DOHH2 (cell line): Measurements from ENCODE around the gene TTC3.

Experiments
- H3F3A ChIP-seq: fragments of 200-600 bp; sonication (generic), shearing (Covaris generic); 2 replicates; pipeline ENCODE4 v1.6.0; 2016; ENCODE audit warnings: antibody characterized with exemption, mild to moderate bottlenecking; ENCODE audit not compliant: control insufficient read depth, insufficient read depth
- H3K27ac ChIP-seq: fragments of 200-600 bp; sonication (generic); 2 replicates; pipeline ENCODE4 v1.5.1; 2014; ENCODE audit warnings: low read depth, mild to moderate bottlenecking, low read length, moderate library complexity
- H3K27me3 ChIP-seq: fragments of 200-600 bp; sonication (generic); 2 replicates; pipeline ENCODE4 v1.6.1; 2014; ENCODE audit warnings: mild to moderate bottlenecking, low read length, mixed read lengths; ENCODE audit not compliant: control insufficient read depth
- H3K36me3 ChIP-seq: fragments of 200-600 bp; sonication (generic); 2 replicates; pipeline ENCODE4 v1.6.1; 2014; ENCODE audit warnings: mild to moderate bottlenecking, low read length, moderate library complexity, mixed read lengths; ENCODE audit not compliant: control insufficient read depth
- H3K4me1 ChIP-seq: fragments of 200-600 bp; sonication (generic); 2 replicates; pipeline ENCODE4 v1.6.1; 2014; ENCODE audit warnings: mild to moderate bottlenecking, low read length, mixed read lengths; ENCODE audit not compliant: control insufficient read depth
- H3K4me2 ChIP-seq: fragments of 200-600 bp; sonication (generic); 2 replicates; pipeline ENCODE4 v1.6.0; 2014; ENCODE audit warnings: mild to moderate bottlenecking, low read length, moderate library complexity
- H3K4me3 ChIP-seq: fragments of 200-600 bp; sonication (generic); 2 replicates; pipeline ENCODE4 v1.5.1; 2014; ENCODE audit warnings: mild to moderate bottlenecking, low read length, mixed read lengths
- H3K79me2 ChIP-seq: fragments of 200-600 bp; sonication (generic); 2 replicates; pipeline ENCODE4 v1.6.1; 2014; ENCODE audit warnings: mild to moderate bottlenecking, low read length, mixed read lengths; ENCODE audit not compliant: control insufficient read depth
- H3K9me2 ChIP-seq: fragments of 200-600 bp; sonication (generic); replicated peaks from 2 replicates; pipeline ENCODE4 v1.6.1; 2014; ENCODE audit warnings: mild to moderate bottlenecking, low read length, mixed read lengths; ENCODE audit not compliant: control insufficient read depth
- H3K9me3 ChIP-seq: fragments of 200-600 bp; sonication (generic); 2 replicates; pipeline ENCODE4 v1.6.1; 2014; ENCODE audit warnings: antibody characterized with exemption, low read length, mixed read lengths; ENCODE audit not compliant: control insufficient read depth, insufficient read depth
- H4K20me1 ChIP-seq: fragments of 200-600 bp; sonication (generic); 2 replicates; pipeline ENCODE4 v1.6.0; 2014; ENCODE audit warnings: low read depth, mild to moderate bottlenecking, antibody characterized with exemption, low read length, moderate library complexity; ENCODE audit not compliant: control insufficient read depth, insufficient read depth
- EZH2phosphoT487 ChIP-seq: fragments of 200-600 bp; sonication (generic); IDR thresholded peaks from 2 replicates; pipeline ENCODE4 v1.6.1; 2017; ENCODE audit warnings: borderline replicate concordance, mild to moderate bottlenecking, antibody characterized with exemption, low read length, moderate library complexity, mixed read lengths
- TF ChIP-seq, protein P1 (sequence below): fragments of 200-600 bp; sonication (generic); IDR thresholded peaks from one replicate; pipeline ENCODE4 v1.5.1; 2014; ENCODE audit warnings: antibody characterized with exemption, mild to moderate bottlenecking, low read depth, low read length; ENCODE audit not compliant: poor library complexity, severe bottlenecking

TTC3 gene

DNA sequence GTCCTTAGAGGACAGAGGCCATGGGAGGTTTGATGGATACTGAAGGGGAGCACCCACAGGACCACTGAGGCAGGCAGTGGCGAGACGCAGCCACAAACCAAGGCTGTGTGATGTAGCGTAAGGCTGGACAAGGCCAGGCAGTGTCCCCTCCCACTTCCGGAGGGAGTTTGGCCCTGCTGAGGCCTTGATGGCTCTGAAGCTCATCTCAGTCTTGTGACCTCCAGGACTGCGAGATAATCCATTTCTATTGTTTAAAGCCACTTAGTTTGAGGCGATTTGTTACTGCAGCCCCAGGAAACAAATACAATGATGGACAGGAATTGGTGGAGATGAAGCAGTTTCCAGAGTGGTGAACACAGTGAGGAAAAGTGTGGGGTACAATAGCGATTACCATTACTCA is 15.4 kb upstream of the TTC3 start:
- Histone ChIP-seq H3K27ac (no peak overlapping the region), H3K9me2 (no peaks in the 10 kb centered on the region), H3K9me3 (no peaks in the 10 kb centered on the region), H3K4me3 (no peak overlapping the region), H3K27me3 (no peaks in the 10 kb centered on the region; the same call in 1 of the 2 replicates), H3K79me2 (no peaks in the 10 kb centered on the region), H3K4me1 (peaks cover 18% of the 10 kb centered on the region), H3K36me3 (no peaks in the 10 kb centered on the region), H4K20me1 (no peaks in the 10 kb centered on the region), H3K4me2 (no peak overlapping the region), H3F3A (no peaks in the 10 kb centered on the region)
- TF ChIP-seq, protein P1, sequence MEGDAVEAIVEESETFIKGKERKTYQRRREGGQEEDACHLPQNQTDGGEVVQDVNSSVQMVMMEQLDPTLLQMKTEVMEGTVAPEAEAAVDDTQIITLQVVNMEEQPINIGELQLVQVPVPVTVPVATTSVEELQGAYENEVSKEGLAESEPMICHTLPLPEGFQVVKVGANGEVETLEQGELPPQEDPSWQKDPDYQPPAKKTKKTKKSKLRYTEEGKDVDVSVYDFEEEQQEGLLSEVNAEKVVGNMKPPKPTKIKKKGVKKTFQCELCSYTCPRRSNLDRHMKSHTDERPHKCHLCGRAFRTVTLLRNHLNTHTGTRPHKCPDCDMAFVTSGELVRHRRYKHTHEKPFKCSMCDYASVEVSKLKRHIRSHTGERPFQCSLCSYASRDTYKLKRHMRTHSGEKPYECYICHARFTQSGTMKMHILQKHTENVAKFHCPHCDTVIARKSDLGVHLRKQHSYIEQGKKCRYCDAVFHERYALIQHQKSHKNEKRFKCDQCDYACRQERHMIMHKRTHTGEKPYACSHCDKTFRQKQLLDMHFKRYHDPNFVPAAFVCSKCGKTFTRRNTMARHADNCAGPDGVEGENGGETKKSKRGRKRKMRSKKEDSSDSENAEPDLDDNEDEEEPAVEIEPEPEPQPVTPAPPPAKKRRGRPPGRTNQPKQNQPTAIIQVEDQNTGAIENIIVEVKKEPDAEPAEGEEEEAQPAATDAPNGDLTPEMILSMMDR: no peak
- TF ChIP-seq EZH2phosphoT487: no peak

DNA sequence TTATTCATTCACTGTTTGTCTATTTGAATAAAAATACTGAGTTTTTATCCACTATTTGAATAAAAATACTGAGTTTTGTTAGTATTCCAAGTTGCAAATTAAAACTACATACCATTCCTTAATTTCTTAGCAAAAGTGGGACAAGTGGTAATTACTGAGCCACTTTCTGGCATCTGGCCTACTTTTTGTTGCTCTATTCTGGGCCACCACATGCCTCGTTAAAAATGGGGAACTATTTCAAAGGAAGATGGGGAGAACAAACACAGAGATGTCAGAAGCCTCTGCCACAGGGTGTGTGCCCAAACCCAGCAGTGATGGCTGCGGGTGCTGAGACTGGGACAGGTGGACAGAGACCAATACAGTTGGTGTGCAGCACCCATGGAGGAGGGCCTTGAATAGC is 14.8 kb upstream of the TTC3 start:
- H3K79me2 ChIP-seq: no peaks in the 10 kb centered on the region
- H3K27ac ChIP-seq: no peak overlapping the region
- H3K36me3 ChIP-seq: no peaks in the 10 kb centered on the region
- H3F3A ChIP-seq: no peaks in the 10 kb centered on the region
- H3K27me3 ChIP-seq: no peaks in the 10 kb centered on the region; the same call in 1 of the 2 replicates
- H3K4me2 ChIP-seq: no peak overlapping the region
- no peaks in the 10 kb centered on the region for H4K20me1 ChIP-seq
- H3K4me1 ChIP-seq: peaks cover 23% of the 10 kb centered on the region
- TF ChIP-seq EZH2phosphoT487: no peak
- TF ChIP-seq, protein P1: no peak
- H3K9me2 ChIP-seq: no peaks in the 10 kb centered on the region
- H3K9me3 ChIP-seq: no peaks in the 10 kb centered on the region
- no peak overlapping the region for H3K4me3 ChIP-seq

DNA sequence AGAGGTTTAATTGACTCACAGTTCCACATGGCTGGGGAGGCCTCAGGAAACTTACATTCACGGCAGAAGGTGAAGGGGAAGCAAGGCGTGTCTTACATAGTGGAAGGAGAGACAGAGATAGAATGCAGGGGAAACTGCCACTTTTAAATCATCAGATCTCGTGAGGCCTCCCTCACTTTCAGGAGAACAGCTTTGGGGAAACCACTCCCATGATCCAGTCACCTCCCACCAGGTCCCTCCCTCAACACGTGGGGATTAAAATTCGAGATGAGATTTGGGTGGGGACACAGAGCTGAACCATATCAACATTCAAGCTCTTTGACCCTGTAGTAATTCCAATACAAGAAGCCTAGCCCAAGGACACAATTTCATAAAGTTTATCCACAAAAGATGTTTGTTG is 13.9 kb upstream of the TTC3 start:
- Histone ChIP-seq H3K4me1 (peaks cover 33% of the 10 kb centered on the region), H3K4me3 (no peak overlapping the region), H4K20me1 (no peaks in the 10 kb centered on the region), H3K79me2 (no peaks in the 10 kb centered on the region), H3K4me2 (no peak overlapping the region), H3K9me2 (no peaks in the 10 kb centered on the region), H3F3A (no peaks in the 10 kb centered on the region), H3K27ac (no peak overlapping the region), H3K9me3 (no peaks in the 10 kb centered on the region), H3K27me3 (no peaks in the 10 kb centered on the region; the same call in 1 of the 2 replicates), H3K36me3 (no peaks in the 10 kb centered on the region)
- TF ChIP-seq EZH2phosphoT487: no peak
- TF ChIP-seq, protein P1: no peak

DNA sequence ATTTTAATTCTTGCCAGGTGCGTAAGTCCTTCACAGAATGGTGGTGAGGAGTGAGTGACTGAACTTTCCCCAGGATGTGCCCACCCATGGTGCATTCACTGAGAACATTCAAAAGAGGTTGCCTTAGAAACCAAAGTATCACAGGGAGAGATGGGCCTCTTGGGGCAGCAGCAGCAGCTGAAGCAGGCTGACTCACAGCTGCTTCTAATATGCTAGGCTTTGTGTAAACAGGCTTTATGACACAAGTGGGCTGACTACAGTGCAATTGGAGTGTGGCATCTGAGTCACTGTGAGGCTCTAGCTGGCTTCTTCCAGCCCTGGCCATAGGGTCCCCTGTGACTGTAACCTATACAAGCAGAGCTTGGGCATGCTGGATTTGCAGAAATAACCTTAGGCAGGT is 12.8 kb upstream of the TTC3 start:
- Histone ChIP-seq H3K27me3 (no peaks in the 10 kb centered on the region; the same call in 1 of the 2 replicates), H3K79me2 (no peaks in the 10 kb centered on the region), H3K4me1 (peaks cover 42% of the 10 kb centered on the region), H3K27ac (no peak overlapping the region), H3K9me3 (no peaks in the 10 kb centered on the region), H3K36me3 (no peaks in the 10 kb centered on the region), H3K9me2 (no peaks in the 10 kb centered on the region), H4K20me1 (no peaks in the 10 kb centered on the region), H3K4me3 (no peak overlapping the region), H3K4me2 (no peak overlapping the region), H3F3A (no peaks in the 10 kb centered on the region; the same call in 1 of the 2 replicates)
- TF ChIP-seq, protein P1: no peak
- no peak for TF ChIP-seq EZH2phosphoT487
